Smooth muscle cell (in vitro differentiated cells): ENCODE measurements around the gene SAMD4A. TPM values are rescaled to one million over a fixed set of nuclear protein-coding genes. Genes with fewer than 3 reads are reported as not detected.

ENCODE experiments used
- DNase-seq: peaks from one replicate; lab custom pipeline; 2025; ENCODE audit not compliant: unreplicated experiment; lab: John Stamatoyannopoulos, UW
- H2AFZ ChIP-seq: fragments of 200-600 bp; sonication (generic); 2 replicates; pipeline ENCODE4 v1.6.0; 2016; ENCODE audit warnings: antibody characterized with exemption, low read depth, mild to moderate bottlenecking
- H3F3A ChIP-seq: fragments of 200-600 bp; sonication (generic); 2 replicates; pipeline ENCODE4 v1.6.0; 2017; ENCODE audit warnings: antibody characterized with exemption, low read depth
- H3K27ac ChIP-seq: fragments of 200-600 bp; sonication (generic); 2 replicates; pipeline ENCODE4 v1.5.1; 2016; ENCODE audit warnings: low read depth, mild to moderate bottlenecking
- H3K27me3 ChIP-seq: fragments of 200-600 bp; sonication (generic); 2 replicates; pipeline ENCODE4 v1.6.1; 2016; ENCODE audit warnings: low read depth, mild to moderate bottlenecking
- H3K36me3 ChIP-seq: fragments of 200-600 bp; sonication (generic); 2 replicates; pipeline ENCODE4 v1.5.1; 2016; ENCODE audit warnings: low read depth
- H3K4me1 ChIP-seq: fragments of 200-600 bp; sonication (generic); 2 replicates; pipeline ENCODE4 v1.5.1; 2016; ENCODE audit warnings: low read depth
- H3K4me2 ChIP-seq: fragments of 200-600 bp; sonication (generic); 2 replicates; pipeline ENCODE4 v1.6.0; 2016; ENCODE audit warnings: mild to moderate bottlenecking
- H3K4me3 ChIP-seq: fragments of 200-600 bp; sonication (generic); 2 replicates; pipeline ENCODE4 v1.5.1; 2016; ENCODE audit warnings: mild to moderate bottlenecking
- H3K79me2 ChIP-seq: fragments of 200-600 bp; sonication (generic); 2 replicates; pipeline ENCODE4 v1.6.0; 2016; ENCODE audit warnings: low read depth, mild to moderate bottlenecking
- H3K9ac ChIP-seq: fragments of 200-600 bp; sonication (generic); 2 replicates; pipeline ENCODE4 v1.6.0; 2016; ENCODE audit warnings: low read depth
- H3K9me3 ChIP-seq: fragments of 200-600 bp; sonication (generic); replicated peaks from 2 replicates; pipeline ENCODE4 v1.5.1; 2016; ENCODE audit warnings: low read depth
- H4K20me1 ChIP-seq: fragments of 200-600 bp; sonication (generic); 2 replicates; pipeline ENCODE4 v1.6.0; 2016; ENCODE audit warnings: low read depth
- CTCF ChIP-seq: fragments of 200-600 bp; sonication (generic); IDR thresholded peaks from 2 replicates; pipeline ENCODE4 v1.5.1; 2017; ENCODE audit warnings: borderline replicate concordance, mild to moderate bottlenecking, antibody characterized with exemption; ENCODE audit not compliant: insufficient read depth, poor library complexity, severe bottlenecking
- WGBS: methylation state at CpG from one replicate; pipeline ENCODE4 v1.1.7; 2016; ENCODE audit warnings: low lambda C conversion rate; 5-methylcytosine and 5-hydroxymethylcytosine counted together
- polyA plus RNA-seq: library from polyadenylated mRNA; unstranded; fragments of >200 nt; fragmentation: Nextera tagmentation; extraction: Ambion mirVana; gene quantifications from 2 replicates; pipeline ENCODE4 v1.2.1, GENCODE V29; 2016
- total RNA-seq: library from RNA; depleted of rRNA; stranded (reverse); fragments of >200 nt; gene quantifications from 2 replicates; pipeline ENCODE4 v1.2.3, GENCODE V29; 2014

Gene SAMD4A
- total and polyA plus RNA-seq, 2 experiments from 2014 or later, result 9.2 to 36.7 TPM

- H3K4me3 ChIP-seq, result no peak overlapping the region
These were observed 62.9 kb downstream of the SAMD4A start for GRCh38 chr14:54629635-54630360.

GRCh38 chr14:54631016-54631415 is 64.1 kb downstream of the SAMD4A start:
- Histone ChIP-seq H3K27me3 (no peaks in the 10 kb centered on the region), H3K4me1 (peaks cover 19% of the 10 kb centered on the region), H3K4me3 (no peak overlapping the region), H4K20me1 (peaks cover 5% of the 10 kb centered on the region), H3K4me2 (no peak overlapping the region), H3K79me2 (peaks cover 77% of the 10 kb centered on the region), H3K27ac (no peak overlapping the region), H3K36me3 (no peaks in the 10 kb centered on the region), H2AFZ (no peak overlapping the region), H3F3A (peaks cover 16% of the 10 kb centered on the region), H3K9ac (no peak overlapping the region), H3K9me3 (no peaks in the 10 kb centered on the region)
- WGBS, result 76% methylated on average over 1 of the region's 1 CpG
- DNase-seq, result no peak
- no peak for TF ChIP-seq CTCF

More at GRCh38 chr14:54629635-54630360, 62.9 kb downstream of the SAMD4A start:
- Histone ChIP-seq H3F3A (peaks cover 24% of the 10 kb centered on the region), H3K27me3 (no peaks in the 10 kb centered on the region), H2AFZ (no peak overlapping the region), H4K20me1 (peaks cover 5% of the 10 kb centered on the region), H3K36me3 (no peaks in the 10 kb centered on the region), H3K79me2 (peaks cover 84% of the 10 kb centered on the region), H3K4me2 (no peak overlapping the region), H3K9ac (no peak overlapping the region), H3K9me3 (no peaks in the 10 kb centered on the region), H3K4me1 (peaks cover 29% of the 10 kb centered on the region), H3K27ac (no peak overlapping the region)
- no peak for TF ChIP-seq CTCF
- DNase-seq, result no peak
- over 99% methylated on average over 3 of the region's 3 CpGs for WGBS

- DNase-seq, result no peak
- no peak overlapping the region for H3K9ac ChIP-seq
- H3K27me3 ChIP-seq, result no peaks in the 10 kb centered on the region
- H3K36me3 ChIP-seq, result no peaks in the 10 kb centered on the region
- TF ChIP-seq CTCF, result no peak
- no peak overlapping the region for H2AFZ ChIP-seq
- H3K4me2 ChIP-seq, result no peak overlapping the region
- H3F3A ChIP-seq, result peaks cover 4% of the 10 kb centered on the region
- peaks cover 8% of the 10 kb centered on the region for H3K4me1 ChIP-seq
- H3K27ac ChIP-seq, result no peak overlapping the region
- H3K4me3 ChIP-seq, result no peak overlapping the region
- peaks cover 5% of the 10 kb centered on the region for H4K20me1 ChIP-seq
- peaks cover 70% of the 10 kb centered on the region for H3K79me2 ChIP-seq
- 87% methylated on average over 1 of the region's 1 CpG for WGBS
- no peaks in the 10 kb centered on the region for H3K9me3 ChIP-seq
These were observed 65.5 kb downstream of the SAMD4A start for GRCh38 chr14:54632452-54632851.

GRCh38 chr14:54633076-54633475 is 66.1 kb downstream of the SAMD4A start:
- Histone ChIP-seq H4K20me1 (peaks cover 5% of the 10 kb centered on the region), H3K4me3 (no peak overlapping the region), H3K27ac (no peak overlapping the region), H3K79me2 (peaks cover 69% of the 10 kb centered on the region), H3K9me3 (no peaks in the 10 kb centered on the region), H3K4me1 (peaks cover 1% of the 10 kb centered on the region), H3K4me2 (no peak overlapping the region), H3K36me3 (no peaks in the 10 kb centered on the region), H3F3A (peaks cover 4% of the 10 kb centered on the region), H3K27me3 (no peaks in the 10 kb centered on the region), H3K9ac (no peak overlapping the region), H2AFZ (no peak overlapping the region)
- DNase-seq, result no peak
- 89% methylated on average over 4 of the region's 4 CpGs for WGBS
- TF ChIP-seq CTCF, result no peak
